Esophagus (tissue), 2 donors: ENCODE data around the gene SLC13A1. TPM values are rescaled to one million over a fixed set of nuclear protein-coding genes. Genes with fewer than 3 reads are reported as not detected.

Experiments used
- H3K27ac ChIP-seq, 2 donors: one replicate each; pipeline ENCODE4 v1.5.1; 2013; ENCODE audit warnings: low read depth in 2 of 2, mild to moderate bottlenecking in 2 of 2, inconsistent platforms in 1 of 2, low read length in 1 of 2, moderate library complexity in 1 of 2
- H3K27me3 ChIP-seq, 2 donors: one replicate each; pipeline ENCODE4 v1.6.1; 2013; ENCODE audit warnings: low read length in 2 of 2, control low read depth in 1 of 2, mild to moderate bottlenecking in 1 of 2; ENCODE audit not compliant: insufficient read depth in 2 of 2, control insufficient read depth in 1 of 2
- H3K36me3 ChIP-seq, 2 donors: one replicate each; pipeline ENCODE4 v1.6.1; 2013; ENCODE audit warnings: low read length in 1 of 2; ENCODE audit not compliant: control insufficient read depth in 2 of 2, insufficient read depth in 2 of 2
- H3K4me1 ChIP-seq, 2 donors: one replicate each; pipeline ENCODE4 v1.6.1; 2013; ENCODE audit warnings: low read length in 1 of 2; ENCODE audit not compliant: control insufficient read depth in 2 of 2, insufficient read depth in 2 of 2
- H3K4me3 ChIP-seq, 2 donors: one replicate each; pipeline ENCODE4 v1.5.1; 2013; ENCODE audit warnings: low read length in 2 of 2, mild to moderate bottlenecking in 2 of 2, low read depth in 1 of 2, moderate library complexity in 1 of 2
- H3K9me3 ChIP-seq, 2 donors: one replicate each; pipeline ENCODE4 v1.6.1; 2013; ENCODE audit warnings: mild to moderate bottlenecking in 2 of 2, low read depth in 1 of 2, low read length in 1 of 2, moderate library complexity in 1 of 2; ENCODE audit not compliant: control insufficient read depth in 2 of 2, insufficient read depth in 1 of 2
- WGBS, 2 donors: extraction: QIAGEN DNeasy Blood & Tissue Kit; methylation state at CpG; one replicate each; pipeline ENCODE4 v1.1.7; 2013; 5-methylcytosine and 5-hydroxymethylcytosine counted together
- polyA plus RNA-seq, 2 donors: library from polyadenylated mRNA; stranded (reverse); fragments of 200-250 nt; gene quantifications; one replicate each; pipeline ENCODE4 v1.2.3, GENCODE V29; 2013
- donor health status: healthy with polysubstance abuse.
- donor health status: Bipolar disorder and iron deficiency.

The SLC13A1 gene
- polyA plus RNA-seq, 2 donors = not detected

GRCh38 chr7:123198668-123199652, 809 bp downstream of the SLC13A1 start:
- no peaks in the 10 kb centered on the region for H3K36me3 ChIP-seq
- H3K27ac ChIP-seq = no peak overlapping the region
- H3K9me3 ChIP-seq = no peaks in the 10 kb centered on the region
- WGBS, 2 donors = 43 to 47% methylated on average over 2 of the region's 2 CpGs
- H3K27me3 ChIP-seq = no peaks in the 10 kb centered on the region
- no peak overlapping the region for H3K4me3 ChIP-seq
- H3K4me1 ChIP-seq = no peaks in the 10 kb centered on the region

- Histone ChIP-seq H3K4me1 (no peaks in the 10 kb centered on the region), H3K4me3 (no peak overlapping the region), H3K36me3 (no peaks in the 10 kb centered on the region), H3K9me3 (no peaks in the 10 kb centered on the region), H3K27ac (no peak overlapping the region), H3K27me3 (no peaks in the 10 kb centered on the region)
- 38 to 53% methylated on average over 2 of the region's 2 CpGs for WGBS, 2 donors
Measured at GRCh38 chr7:123198111-123198510, 1.7 kb downstream of the SLC13A1 start.

- H3K27me3 ChIP-seq = no peaks in the 10 kb centered on the region
- H3K27ac ChIP-seq = no peak overlapping the region
- H3K4me3 ChIP-seq = no peak overlapping the region
- WGBS, 2 donors = 63 to 77% methylated on average over 2 of the region's 2 CpGs
- H3K36me3 ChIP-seq = no peaks in the 10 kb centered on the region
- H3K9me3 ChIP-seq = no peaks in the 10 kb centered on the region
- no peaks in the 10 kb centered on the region for H3K4me1 ChIP-seq
Measured at GRCh38 chr7:123193235-123193634, 6.5 kb downstream of the SLC13A1 start.

- 58 to 63% methylated on average over 1 of the region's 1 CpG for WGBS, 2 donors
- no peak overlapping the region for H3K27ac ChIP-seq
- no peaks in the 10 kb centered on the region for H3K4me1 ChIP-seq
- no peaks in the 10 kb centered on the region for H3K9me3 ChIP-seq
- no peaks in the 10 kb centered on the region for H3K27me3 ChIP-seq
- H3K36me3 ChIP-seq = no peaks in the 10 kb centered on the region
- H3K4me3 ChIP-seq = no peak overlapping the region
Measured at GRCh38 chr7:123191132-123191531, 8.6 kb downstream of the SLC13A1 start.

- Histone ChIP-seq H3K36me3 (no peaks in the 10 kb centered on the region), H3K4me3 (no peak overlapping the region), H3K4me1 (no peaks in the 10 kb centered on the region), H3K9me3 (no peaks in the 10 kb centered on the region), H3K27ac (no peak overlapping the region), H3K27me3 (no peaks in the 10 kb centered on the region)
- 58 to 59% methylated on average over 2 of the region's 2 CpGs for WGBS, 2 donors
Measured at GRCh38 chr7:123190109-123190831, 9.5 kb downstream of the SLC13A1 start.

- no peaks in the 10 kb centered on the region for H3K4me1 ChIP-seq
- H3K27me3 ChIP-seq = no peaks in the 10 kb centered on the region
- WGBS, 2 donors = 37 to 49% methylated on average over 3 of the region's 3 CpGs
- H3K27ac ChIP-seq = no peak overlapping the region
- H3K9me3 ChIP-seq = no peaks in the 10 kb centered on the region
- no peaks in the 10 kb centered on the region for H3K36me3 ChIP-seq
- no peak overlapping the region for H3K4me3 ChIP-seq
Measured at GRCh38 chr7:123185756-123186155, 14.0 kb downstream of the SLC13A1 start.

- no peak overlapping the region for H3K27ac ChIP-seq
- H3K9me3 ChIP-seq = no peaks in the 10 kb centered on the region
- H3K36me3 ChIP-seq = no peaks in the 10 kb centered on the region
- no peaks in the 10 kb centered on the region for H3K4me1 ChIP-seq
- no peaks in the 10 kb centered on the region for H3K27me3 ChIP-seq
- H3K4me3 ChIP-seq = no peak overlapping the region
Measured at GRCh38 chr7:123184271-123184670, 15.5 kb downstream of the SLC13A1 start.

- H3K27me3 ChIP-seq = no peaks in the 10 kb centered on the region
- no peaks in the 10 kb centered on the region for H3K4me1 ChIP-seq
- H3K36me3 ChIP-seq = no peaks in the 10 kb centered on the region
- 86 to 90% methylated on average over 2 of the region's 2 CpGs for WGBS, 2 donors
- H3K27ac ChIP-seq = no peak overlapping the region
- no peaks in the 10 kb centered on the region for H3K9me3 ChIP-seq
- H3K4me3 ChIP-seq = no peak overlapping the region
Measured at GRCh38 chr7:123183431-123183830, 16.3 kb downstream of the SLC13A1 start.

- H3K4me3 ChIP-seq = no peak overlapping the region
Measured at GRCh38 chr7:123177442-123177841, 22.3 kb downstream of the SLC13A1 start.

More at GRCh38 chr7:123177442-123177841, 22.3 kb downstream of the SLC13A1 start:
- Histone ChIP-seq H3K27ac (no peak overlapping the region), H3K27me3 (no peaks in the 10 kb centered on the region), H3K36me3 (no peaks in the 10 kb centered on the region), H3K9me3 (no peaks in the 10 kb centered on the region), H3K4me1 (no peaks in the 10 kb centered on the region)
